ENCODE results near the gene CDH13. TPM values are rescaled to one million over a fixed set of nuclear protein-coding genes. Genes with fewer than 3 reads are reported as not detected.

Gene CDH13
- total RNA-seq, 3 donors from 2014 or later = 4.9 to 11.2 (median 9.8) TPM

GRCh38 chr16:83068686-83069085 lies 441.9 kb downstream of the CDH13 start:
- DNase-seq (no peak), ATAC-seq (no peak)
- H3K9me3 ChIP-seq = no peaks in the 10 kb centered on the region
- no peaks in the 10 kb centered on the region for H3K36me3 ChIP-seq (ENCODE audit: low read depth)
- TF ChIP-seq CTCF (IDR thresholded peaks at IDR 0.05) = no peak
- intact Hi-C loops (cut with DNase I, micrococcal nuclease) = no loop called here
- H3K4me1 ChIP-seq (ENCODE audit: low read depth) = no peaks in the 10 kb centered on the region
- no peak overlapping the region for H3K4me3 ChIP-seq

GRCh38 chr16:83070416-83071209 lies 443.8 kb downstream of the CDH13 start:
- Histone ChIP-seq H3K4me1 (ENCODE audit: low read depth) (no peaks in the 10 kb centered on the region), H3K9me3 (no peaks in the 10 kb centered on the region), H3K36me3 (ENCODE audit: low read depth) (no peaks in the 10 kb centered on the region), H3K4me3 (no peak overlapping the region)
- TF ChIP-seq CTCF (IDR thresholded peaks at IDR 0.05) = no peak
- no peak for DNase-seq
- no peak for ATAC-seq
- intact Hi-C loops (cut with DNase I, micrococcal nuclease) = no loop called here

GRCh38 chr16:83075956-83076355 lies 449.2 kb downstream of the CDH13 start:
- H3K9me3 ChIP-seq = no peaks in the 10 kb centered on the region
- no peak for DNase-seq
- H3K36me3 ChIP-seq (ENCODE audit: low read depth) = no peaks in the 10 kb centered on the region
- H3K4me3 ChIP-seq = no peak overlapping the region
- no peaks in the 10 kb centered on the region for H3K4me1 ChIP-seq (ENCODE audit: low read depth)
- no peak for TF ChIP-seq CTCF (IDR thresholded peaks at IDR 0.05)
- intact Hi-C loops (cut with DNase I, micrococcal nuclease) = no loop called here
- no peak for ATAC-seq

GRCh38 chr16:83083361-83083760 lies 456.6 kb downstream of the CDH13 start:
- DNase-seq (no peak), ATAC-seq (no peak)
- intact Hi-C loops (cut with DNase I, micrococcal nuclease) = no loop called here
- Histone ChIP-seq H3K9me3 (no peaks in the 10 kb centered on the region), H3K4me3 (no peak overlapping the region), H3K4me1 (ENCODE audit: low read depth) (no peaks in the 10 kb centered on the region), H3K36me3 (ENCODE audit: low read depth) (no peaks in the 10 kb centered on the region)
- TF ChIP-seq CTCF (IDR thresholded peaks at IDR 0.05) = no peak

GRCh38 chr16:83085660-83086059 lies 458.9 kb downstream of the CDH13 start:
- Histone ChIP-seq H3K36me3 (ENCODE audit: low read depth) (no peaks in the 10 kb centered on the region), H3K4me1 (ENCODE audit: low read depth) (no peaks in the 10 kb centered on the region), H3K4me3 (no peak overlapping the region), H3K9me3 (no peaks in the 10 kb centered on the region)
- ATAC-seq (no peak), DNase-seq (no peak)
- intact Hi-C loops (cut with DNase I, micrococcal nuclease) = no loop called here
- TF ChIP-seq CTCF (IDR thresholded peaks at IDR 0.05) = no peak

Measured in mucosa of descending colon (tissue), 3 donors.